K562 (cell line): ENCODE results near the gene TEX261. TPM values are rescaled to one million over a fixed set of nuclear protein-coding genes. Genes with fewer than 3 reads are reported as not detected.

Source experiments
- ATF1 ChIP-seq, 2 experiments: fragments of 450-650 bp in 1 of 2; IDR thresholded peaks; 2 replicates each; pipeline ENCODE4 v1.6.1; 2016; ENCODE audit warnings: missing compliant biosample characterization in 1 of 2, missing genetic modification characterization in 1 of 2
- BHLHE40 ChIP-seq: IDR thresholded peaks from 2 replicates; pipeline ENCODE4 v1.6.1; 2011; ENCODE audit warnings: low read length, improper control_type of control experiment
- BMI1 ChIP-seq: fragments of 150-350 bp; IDR thresholded peaks from 2 replicates; pipeline ENCODE4 v1.6.1; 2014; ENCODE audit warnings: low read length
- CHD4 ChIP-seq: fragments of 200-600 bp; sonication (generic); IDR thresholded peaks from 3 replicates; pipeline ENCODE4 v1.6.1; 2012; ENCODE audit warnings: low read depth, mild to moderate bottlenecking, mixed read lengths, low read length, inconsistent platforms; ENCODE audit not compliant: insufficient read depth, insufficient replicate concordance, poor library complexity, severe bottlenecking
- E2F6 ChIP-seq, 2 experiments: IDR thresholded peaks; 2 replicates each; pipeline ENCODE4 v1.6.1; 2011; ENCODE audit warnings: borderline replicate concordance in 1 of 2, control low read depth in 1 of 2, low read depth in 1 of 2, low read length in 1 of 2, mild to moderate bottlenecking in 1 of 2, mixed read lengths in 1 of 2, moderate library complexity in 1 of 2; ENCODE audit not compliant: insufficient read depth in 1 of 2, insufficient read length in 1 of 2, poor library complexity in 1 of 2, severe bottlenecking in 1 of 2; ENCODE audit errors: extremely low read depth in 1 of 2
- FOXK1 ChIP-seq: sonication (generic); formaldehyde crosslinking; IDR thresholded peaks from 2 replicates; pipeline ENCODE4 v1.8.0; 2022; ENCODE audit warnings: missing genetic modification reagents, mild to moderate bottlenecking, borderline replicate concordance
- HCFC1 ChIP-seq: IDR thresholded peaks from 2 replicates; pipeline ENCODE4 v1.6.1; 2012; ENCODE audit warnings: low read depth, low read length, improper control_type of control experiment
- HNRNPUL1 ChIP-seq: fragments of 200-400 bp; formaldehyde crosslinking; IDR thresholded peaks from 2 replicates; pipeline ENCODE4 v1.6.1; 2017; ENCODE audit warnings: low read length
- L3MBTL2 ChIP-seq: fragments of 450-650 bp; IDR thresholded peaks from 2 replicates; pipeline ENCODE4 v1.6.1; 2016; ENCODE audit warnings: mild to moderate bottlenecking, moderate library complexity
- SMAD1 ChIP-seq: fragments of 150-350 bp; IDR thresholded peaks from 2 replicates; pipeline ENCODE4 v1.6.1; 2014; ENCODE audit warnings: low read length, low read depth; ENCODE audit not compliant: partially characterized antibody
- SRSF9 ChIP-seq: fragments of 200-400 bp; formaldehyde crosslinking; IDR thresholded peaks from 2 replicates; pipeline ENCODE4 v1.6.1; 2017; ENCODE audit warnings: low read depth, low read length, borderline replicate concordance
- TEAD2 ChIP-seq: fragments of 450-650 bp; IDR thresholded peaks from 2 replicates; pipeline ENCODE4 v1.6.1; 2016; ENCODE audit warnings: missing genetic modification characterization, control low read depth, missing compliant biosample characterization
- TGIF2 ChIP-seq: sonication (generic); formaldehyde crosslinking; IDR thresholded peaks from 2 replicates; pipeline ENCODE4 v1.8.1; 2022; ENCODE audit warnings: mild to moderate bottlenecking, missing genetic modification reagents, moderate library complexity
- THRAP3 ChIP-seq: fragments of 450-650 bp; IDR thresholded peaks from 2 replicates; pipeline ENCODE4 v1.6.1; 2016; ENCODE audit warnings: mild to moderate bottlenecking, inconsistent platforms, borderline replicate concordance
- ZKSCAN1 ChIP-seq: fragments of 150-350 bp; IDR thresholded peaks from 2 replicates; pipeline ENCODE4 v1.6.1; 2016; ENCODE audit warnings: low read depth, low read length
- ZNF347 ChIP-seq: fragments of 450-650 bp; formaldehyde crosslinking; IDR thresholded peaks from 2 replicates; pipeline ENCODE4 v1.4.0; 2020; ENCODE audit warnings: low read depth, mild to moderate bottlenecking, moderate library complexity
- ZNF395 ChIP-seq: fragments of 200-800 bp; sonication (Bioruptor generic); IDR thresholded peaks from 2 replicates; pipeline ENCODE4 v1.6.1; 2017; ENCODE audit warnings: missing genetic modification characterization, missing compliant biosample characterization
- ZNF699 ChIP-seq: fragments of 250-450 bp; sonication (Bioruptor Pico); IDR thresholded peaks from 2 replicates; pipeline ENCODE4 v1.8.0; 2021; ENCODE audit warnings: mild to moderate bottlenecking, moderate library complexity; ENCODE audit not compliant: insufficient replicate concordance
- ZSCAN32 ChIP-seq: fragments of 450-650 bp; formaldehyde crosslinking; IDR thresholded peaks from 2 replicates; pipeline ENCODE4 v1.4.0; 2020; ENCODE audit warnings: mild to moderate bottlenecking, moderate library complexity
- polyA plus RNA-seq, 8 experiments: library from polyadenylated mRNA; depleted of rRNA in 4 of 8; stranded (reverse) in 5 of 8; unstranded in 3 of 8; fragments of >200 nt; fragmentation: Nextera tagmentation in 2 of 8; fragmentation: Illumina TruSeq in 1 of 8; extraction: Ambion mirVana in 2 of 8; extraction: Trizol in 1 of 8; gene quantifications; 2 replicates each; pipeline versions ENCODE4 v1.2.1 to v1.2.3, GENCODE V29; 2011 to 2014; ENCODE audit warnings: inconsistent platforms in 1 of 8, missing spikeins in 1 of 8
- total RNA-seq, 7 experiments: library from RNA; depleted of rRNA in 6 of 7; stranded (reverse); fragments of >200 nt in 6 of 7; fragmentation: Illumina TruSeq in 2 of 7; extraction: Trizol in 2 of 7; gene quantifications; 2 replicates each; pipeline versions ENCODE4 v1.2.1 to v1.2.3, GENCODE V29; 2011 to 2021; ENCODE audit warnings: low replicate concordance in 1 of 7
- TF ChIP-seq, protein P1 (sequence below), 2 experiments: fragments of 150-350 bp in 1 of 2; IDR thresholded peaks; 2 replicates each; pipeline ENCODE4 v1.6.1; 2012 to 2016; ENCODE audit warnings: low read depth in 2 of 2, low read length in 2 of 2, mild to moderate bottlenecking in 1 of 2, moderate library complexity in 1 of 2

Gene TEX261
- total and polyA plus RNA-seq, 9 of the 15 experiments (the other 6 are each of a cell fraction or from before 2014, with no cell fraction given), result 11.9 to 110 (median 51.9) TPM

DNA sequence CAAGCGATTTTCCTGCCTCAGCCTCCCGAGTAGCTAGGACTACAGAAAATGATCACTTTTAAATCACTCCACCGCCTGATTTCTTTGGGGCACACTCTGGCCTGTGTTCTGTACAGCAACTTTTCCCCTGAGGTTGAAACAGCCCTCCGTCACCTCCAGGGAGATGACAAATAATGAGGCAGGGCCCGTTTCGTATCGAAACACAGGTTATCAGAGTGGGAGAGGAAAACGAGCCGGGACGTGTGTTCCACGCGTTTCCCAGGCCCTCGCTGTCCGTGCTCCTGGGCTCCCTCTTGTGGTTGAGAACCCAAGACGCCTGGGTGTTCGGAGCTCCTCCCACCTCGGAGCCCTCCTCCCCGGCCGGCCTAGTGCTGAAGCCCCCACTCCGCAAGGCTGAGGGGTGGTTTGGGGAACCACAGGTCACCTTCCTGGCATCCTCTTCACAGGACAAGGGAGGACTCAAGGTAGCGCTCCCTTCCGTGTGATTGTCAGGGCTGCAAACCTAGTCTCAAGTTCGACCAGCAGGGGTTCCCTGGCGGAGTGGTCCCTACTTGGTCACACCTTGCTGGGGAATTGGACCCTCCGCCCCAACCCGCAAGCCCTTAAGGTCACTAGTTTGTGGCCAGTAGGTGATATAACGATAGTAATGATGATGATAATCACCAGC, 46.2 kb downstream of the TEX261 start (continued):
- TF ChIP-seq E2F6 (IDR thresholded peaks at IDR 0.05; ENCODE audit: borderline replicate concordance in 1 of 2, extremely low read depth in 1 of 2, insufficient read depth in 1 of 2, insufficient read length in 1 of 2, low read depth in 1 of 2, low read length in 1 of 2, poor library complexity in 1 of 2, severe bottlenecking in 1 of 2), result peak; percentile 37 to 77
- TF ChIP-seq BMI1, result peak; percentile 9; the same call in 1 of the 2 replicates
- no peak for TF ChIP-seq ZNF395
- TF ChIP-seq, protein P1, sequence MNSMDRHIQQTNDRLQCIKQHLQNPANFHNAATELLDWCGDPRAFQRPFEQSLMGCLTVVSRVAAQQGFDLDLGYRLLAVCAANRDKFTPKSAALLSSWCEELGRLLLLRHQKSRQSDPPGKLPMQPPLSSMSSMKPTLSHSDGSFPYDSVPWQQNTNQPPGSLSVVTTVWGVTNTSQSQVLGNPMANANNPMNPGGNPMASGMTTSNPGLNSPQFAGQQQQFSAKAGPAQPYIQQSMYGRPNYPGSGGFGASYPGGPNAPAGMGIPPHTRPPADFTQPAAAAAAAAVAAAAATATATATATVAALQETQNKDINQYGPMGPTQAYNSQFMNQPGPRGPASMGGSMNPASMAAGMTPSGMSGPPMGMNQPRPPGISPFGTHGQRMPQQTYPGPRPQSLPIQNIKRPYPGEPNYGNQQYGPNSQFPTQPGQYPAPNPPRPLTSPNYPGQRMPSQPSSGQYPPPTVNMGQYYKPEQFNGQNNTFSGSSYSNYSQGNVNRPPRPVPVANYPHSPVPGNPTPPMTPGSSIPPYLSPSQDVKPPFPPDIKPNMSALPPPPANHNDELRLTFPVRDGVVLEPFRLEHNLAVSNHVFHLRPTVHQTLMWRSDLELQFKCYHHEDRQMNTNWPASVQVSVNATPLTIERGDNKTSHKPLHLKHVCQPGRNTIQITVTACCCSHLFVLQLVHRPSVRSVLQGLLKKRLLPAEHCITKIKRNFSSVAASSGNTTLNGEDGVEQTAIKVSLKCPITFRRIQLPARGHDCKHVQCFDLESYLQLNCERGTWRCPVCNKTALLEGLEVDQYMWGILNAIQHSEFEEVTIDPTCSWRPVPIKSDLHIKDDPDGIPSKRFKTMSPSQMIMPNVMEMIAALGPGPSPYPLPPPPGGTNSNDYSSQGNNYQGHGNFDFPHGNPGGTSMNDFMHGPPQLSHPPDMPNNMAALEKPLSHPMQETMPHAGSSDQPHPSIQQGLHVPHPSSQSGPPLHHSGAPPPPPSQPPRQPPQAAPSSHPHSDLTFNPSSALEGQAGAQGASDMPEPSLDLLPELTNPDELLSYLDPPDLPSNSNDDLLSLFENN (IDR thresholded peaks at IDR 0.05; ENCODE audit: low read depth in 2 of 2, low read length in 2 of 2), result no peak
- no peak for TF ChIP-seq SMAD1
- TF ChIP-seq BHLHE40, result no peak
- TF ChIP-seq ZSCAN32 (CRISPR knock-in tag), result no peak
- TF ChIP-seq HCFC1, result no peak
- TF ChIP-seq ZNF699, result no peak
- no peak for TF ChIP-seq CHD4
- TF ChIP-seq TEAD2 (tag), result no peak
- TF ChIP-seq SRSF9, result no peak
- TF ChIP-seq THRAP3, result no peak
- no peak for TF ChIP-seq HNRNPUL1
- no peak for TF ChIP-seq FOXK1 (CRISPR knock-in tag)
- peak; percentile 58; the same call in 1 of the 2 replicates for TF ChIP-seq L3MBTL2
- no peak for TF ChIP-seq ZKSCAN1
- TF ChIP-seq ZNF347 (CRISPR knock-in tag), result no peak
- no peak for TF ChIP-seq TGIF2
- TF ChIP-seq ATF1 (CRISPR knock-in tag; IDR thresholded peaks at IDR 0.05), result no peak
- peak; percentile 34; the same call in 1 of the 2 replicates for TF ChIP-seq ATF1 (tag; IDR thresholded peaks at IDR 0.05)
